ENCODE measurements around the gene NCR1.

DNA sequence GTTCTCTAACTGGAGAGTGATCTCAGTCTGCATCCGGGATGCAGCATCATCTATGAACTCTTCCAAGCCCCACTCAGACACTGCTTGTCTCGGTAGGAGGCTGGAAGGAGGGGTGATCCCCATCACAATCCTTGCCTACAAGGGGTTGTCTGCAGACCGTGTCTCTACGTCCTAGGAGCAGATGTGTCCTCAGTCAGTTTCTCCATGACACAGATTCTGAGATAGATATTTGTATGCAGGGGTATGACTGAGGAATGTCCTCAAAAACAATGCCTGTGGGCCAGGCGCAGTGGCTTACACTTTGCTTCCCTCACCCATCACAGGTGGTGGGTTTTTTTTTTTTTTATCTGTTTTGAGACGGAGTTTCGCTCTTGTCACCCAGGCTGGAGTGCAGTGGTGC lies 871 bp downstream of the NCR1 start:
- TF ChIP-seq, protein P1, sequence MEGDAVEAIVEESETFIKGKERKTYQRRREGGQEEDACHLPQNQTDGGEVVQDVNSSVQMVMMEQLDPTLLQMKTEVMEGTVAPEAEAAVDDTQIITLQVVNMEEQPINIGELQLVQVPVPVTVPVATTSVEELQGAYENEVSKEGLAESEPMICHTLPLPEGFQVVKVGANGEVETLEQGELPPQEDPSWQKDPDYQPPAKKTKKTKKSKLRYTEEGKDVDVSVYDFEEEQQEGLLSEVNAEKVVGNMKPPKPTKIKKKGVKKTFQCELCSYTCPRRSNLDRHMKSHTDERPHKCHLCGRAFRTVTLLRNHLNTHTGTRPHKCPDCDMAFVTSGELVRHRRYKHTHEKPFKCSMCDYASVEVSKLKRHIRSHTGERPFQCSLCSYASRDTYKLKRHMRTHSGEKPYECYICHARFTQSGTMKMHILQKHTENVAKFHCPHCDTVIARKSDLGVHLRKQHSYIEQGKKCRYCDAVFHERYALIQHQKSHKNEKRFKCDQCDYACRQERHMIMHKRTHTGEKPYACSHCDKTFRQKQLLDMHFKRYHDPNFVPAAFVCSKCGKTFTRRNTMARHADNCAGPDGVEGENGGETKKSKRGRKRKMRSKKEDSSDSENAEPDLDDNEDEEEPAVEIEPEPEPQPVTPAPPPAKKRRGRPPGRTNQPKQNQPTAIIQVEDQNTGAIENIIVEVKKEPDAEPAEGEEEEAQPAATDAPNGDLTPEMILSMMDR (IDR thresholded peaks at IDR 0.05): no peak
- TF ChIP-seq POLR2A (IDR thresholded peaks at IDR 0.05) (no peak), POLR2AphosphoS5 (IDR thresholded peaks at IDR 0.05) (no peak)
